ENCODE results near the gene NEGR1.

DNA sequence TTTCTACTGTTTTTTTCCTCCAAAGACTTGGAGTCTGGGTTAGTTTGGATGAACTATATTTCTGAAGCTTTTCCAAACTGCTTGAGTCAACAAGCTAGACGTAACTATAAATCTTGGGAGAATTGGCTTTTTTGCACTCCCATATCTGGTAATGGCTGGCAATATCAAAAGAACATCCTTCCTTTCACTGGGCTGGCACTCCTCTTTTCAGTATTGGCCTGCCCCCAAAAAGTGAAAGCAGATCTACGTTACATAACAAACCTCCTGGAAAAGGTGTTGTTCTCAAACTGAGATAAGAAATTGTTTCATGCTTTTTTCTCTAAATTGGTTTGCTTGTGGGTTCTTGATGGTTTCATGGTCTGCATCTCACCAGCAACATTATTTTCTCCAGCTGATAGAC, 499.3 kb downstream of the NEGR1 start:
- no peak for TF ChIP-seq POLR2A (IDR thresholded peaks at IDR 0.05)
- TF ChIP-seq, protein P1, sequence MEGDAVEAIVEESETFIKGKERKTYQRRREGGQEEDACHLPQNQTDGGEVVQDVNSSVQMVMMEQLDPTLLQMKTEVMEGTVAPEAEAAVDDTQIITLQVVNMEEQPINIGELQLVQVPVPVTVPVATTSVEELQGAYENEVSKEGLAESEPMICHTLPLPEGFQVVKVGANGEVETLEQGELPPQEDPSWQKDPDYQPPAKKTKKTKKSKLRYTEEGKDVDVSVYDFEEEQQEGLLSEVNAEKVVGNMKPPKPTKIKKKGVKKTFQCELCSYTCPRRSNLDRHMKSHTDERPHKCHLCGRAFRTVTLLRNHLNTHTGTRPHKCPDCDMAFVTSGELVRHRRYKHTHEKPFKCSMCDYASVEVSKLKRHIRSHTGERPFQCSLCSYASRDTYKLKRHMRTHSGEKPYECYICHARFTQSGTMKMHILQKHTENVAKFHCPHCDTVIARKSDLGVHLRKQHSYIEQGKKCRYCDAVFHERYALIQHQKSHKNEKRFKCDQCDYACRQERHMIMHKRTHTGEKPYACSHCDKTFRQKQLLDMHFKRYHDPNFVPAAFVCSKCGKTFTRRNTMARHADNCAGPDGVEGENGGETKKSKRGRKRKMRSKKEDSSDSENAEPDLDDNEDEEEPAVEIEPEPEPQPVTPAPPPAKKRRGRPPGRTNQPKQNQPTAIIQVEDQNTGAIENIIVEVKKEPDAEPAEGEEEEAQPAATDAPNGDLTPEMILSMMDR (IDR thresholded peaks at IDR 0.05): no peak

Measured in heart left ventricle (tissue), 13 donors.